Keratinocyte (primary cell): ENCODE results near the gene EFCAB8.

Experiments
- CTCF ChIP-seq, 3 experiments: IDR thresholded peaks in 1 of 3; conservative IDR thresholded peaks in 1 of 3; optimal IDR thresholded peaks in 1 of 3; 2 replicates in 2 of 3; 3 replicates in 1 of 3; pipeline versions ENCODE3 to v1.5.1; 2011; ENCODE audit warnings: low read length in 3 of 3, mild to moderate bottlenecking in 3 of 3, moderate library complexity in 2 of 3, control low read depth in 1 of 3, inconsistent platforms in 1 of 3; ENCODE audit not compliant: insufficient read depth in 2 of 3; ENCODE audit errors: extremely low read depth in 1 of 3
- EZH2 ChIP-seq: IDR thresholded peaks from one replicate; pipeline ENCODE4 v1.6.1; 2012; ENCODE audit warnings: inconsistent platforms, mild to moderate bottlenecking, low read length, moderate library complexity

GRCh38 chr20:32929162-32929561, 70.4 kb downstream of the EFCAB8 start:
- TF ChIP-seq EZH2 = no peak
- no peak for TF ChIP-seq CTCF (optimal IDR thresholded peaks at IDR 0.05 in 1 of 3, IDR thresholded peaks at IDR 0.05 in 1 of 3, conservative IDR thresholded peaks at IDR 0.05 in 1 of 3; ENCODE audit: extremely low read depth in 1 of 3, insufficient read depth in 2 of 3, low read length in 3 of 3)
